GM23248 (cell line): Measurements from ENCODE around the gene ZNF331.

ENCODE experiments used
- EZH2 ChIP-seq: fragments of 200-600 bp; sonication (generic); IDR thresholded peaks from 2 replicates; pipeline ENCODE4 v1.6.1; 2018; ENCODE audit warnings: antibody characterized with exemption, mild to moderate bottlenecking; ENCODE audit not compliant: insufficient read depth, poor library complexity, severe bottlenecking
- EZH2phosphoT487 ChIP-seq: fragments of 200-600 bp; sonication (generic); IDR thresholded peaks from 2 replicates; pipeline ENCODE4 v1.6.1; 2018; ENCODE audit warnings: antibody characterized with exemption, moderate library complexity, mild to moderate bottlenecking, low read depth; ENCODE audit not compliant: insufficient read depth

GRCh38 chr19:53579518-53579917 lies 41.6 kb downstream of the ZNF331 start:
- TF ChIP-seq EZH2phosphoT487, result no peak
- TF ChIP-seq EZH2, result no peak
